H1 (cell line): Measurements from ENCODE around the gene RAPGEF6. TPM values are rescaled to one million over a fixed set of nuclear protein-coding genes. Genes with fewer than 3 reads are reported as not detected.

Experiments
- CTCF ChIA-PET: fragments of 300-600 bp; sonication (Branson Sonifier 250); formaldehyde crosslinking; loops from one replicate; lab custom pipeline; 2021; ENCODE audit not compliant: partially characterized antibody; lab: Charles Lee
- POLR2A ChIA-PET: fragments of 300-600 bp; sonication (Branson Sonifier 250); formaldehyde crosslinking; loops from one replicate; lab custom pipeline; 2021; ENCODE audit warnings: inconsistent platforms; ENCODE audit not compliant: partially characterized antibody; lab: Charles Lee
- DNase-seq, 2 experiments: peaks; one replicate each; pipeline versions ENCODE4 v3.0.0 to v3.0.0-alpha.2; 2010 to 2022; ENCODE audit warnings: low spot score in 2 of 2, low read depth in 1 of 2, mixed read lengths in 1 of 2
- FAIRE-seq: peaks from 2 replicates; lab custom pipeline; 2011; peaks lifted over from hg19 to GRCh38; lab: Jason Lieb, UNC
- H2AFZ ChIP-seq: 2 replicates; pipeline ENCODE4 v1.8.1; 2012; ENCODE audit warnings: low read length, inconsistent platforms
- H2AK5ac ChIP-seq: 2 replicates; pipeline ENCODE4 v1.6.1; 2013; ENCODE audit warnings: low read depth, low read length
- H2BK120ac ChIP-seq: replicated peaks from 2 replicates; pipeline ENCODE3; 2013; ENCODE audit warnings: low read depth, low read length, inconsistent platforms
- H2BK12ac ChIP-seq: 2 replicates; pipeline ENCODE4 v1.6.1; 2013; ENCODE audit warnings: low read depth, low read length
- H2BK15ac ChIP-seq: 2 replicates; pipeline ENCODE4 v1.6.1; 2013; ENCODE audit warnings: low read length
- H2BK20ac ChIP-seq: 2 replicates; pipeline ENCODE4 v1.6.1; 2013; ENCODE audit warnings: low read length
- H2BK5ac ChIP-seq: 2 replicates; pipeline ENCODE4 v1.6.1; 2013; ENCODE audit warnings: low read depth, low read length
- H3K14ac ChIP-seq: 2 replicates; pipeline ENCODE4 v1.6.1; 2013; ENCODE audit warnings: inconsistent platforms; ENCODE audit not compliant: insufficient read length
- H3K18ac ChIP-seq: 2 replicates; pipeline ENCODE4 v1.6.1; 2013; ENCODE audit warnings: low read length; ENCODE audit errors: extremely low read depth
- H3K23ac ChIP-seq: 2 replicates; pipeline ENCODE4 v1.6.1; 2013; ENCODE audit warnings: inconsistent platforms; ENCODE audit not compliant: insufficient read length
- H3K23me2 ChIP-seq: 2 replicates; pipeline ENCODE4 v1.6.1; 2013; ENCODE audit warnings: low read depth, low read length
- H3K27ac ChIP-seq: 2 replicates; pipeline ENCODE4 v1.6.1; 2011; ENCODE audit warnings: low read depth, low read length, inconsistent platforms
- H3K27me3 ChIP-seq, 4 experiments: replicated peaks in 1 of 4; 1 replicate in 1 of 4; 2 replicates in 3 of 4; pipeline versions ENCODE4 v1.6.1 to v1.8.1; 2011 to 2013; ENCODE audit warnings: low read length in 3 of 4, mild to moderate bottlenecking in 3 of 4, inconsistent platforms in 2 of 4, mixed read lengths in 2 of 4, moderate library complexity in 1 of 4; ENCODE audit not compliant: control insufficient read depth in 3 of 4, insufficient read depth in 3 of 4; ENCODE audit errors: extremely low read depth in 1 of 4
- H3K36me3 ChIP-seq, 4 experiments: 2 replicates each; pipeline versions ENCODE4 v1.6.1 to v1.8.1; 2011 to 2013; ENCODE audit warnings: mild to moderate bottlenecking in 4 of 4, low read length in 3 of 4, moderate library complexity in 2 of 4, control low read depth in 1 of 4, inconsistent platforms in 1 of 4; ENCODE audit not compliant: insufficient read depth in 4 of 4, control insufficient read depth in 2 of 4
- H3K4ac ChIP-seq: replicated peaks from 2 replicates; pipeline ENCODE3; 2013; ENCODE audit warnings: low read length, low read depth, mixed read lengths, inconsistent platforms; ENCODE audit not compliant: insufficient read length
- H3K4me1 ChIP-seq, 4 experiments: replicated peaks in 1 of 4; 1 replicate in 1 of 4; 2 replicates in 3 of 4; pipeline versions ENCODE4 v1.6.1 to v1.8.1; 2011 to 2013; ENCODE audit warnings: low read length in 3 of 4, inconsistent platforms in 2 of 4, mixed read lengths in 1 of 4; ENCODE audit not compliant: insufficient read depth in 4 of 4, control insufficient read depth in 3 of 4
- H3K4me2 ChIP-seq, 2 experiments: 2 replicates each; pipeline versions ENCODE4 v1.6.1 to v1.8.1; 2011 to 2013; ENCODE audit warnings: low read depth in 2 of 2, low read length in 2 of 2, control low read depth in 1 of 2, inconsistent platforms in 1 of 2, mild to moderate bottlenecking in 1 of 2; ENCODE audit not compliant: insufficient read depth in 1 of 2
- H3K4me3 ChIP-seq, 4 experiments: fragments of 200-600, 300-600 bp in 1 of 4; sonication (generic), shearing (Covaris generic), sonication (Bioruptor Twin) in 1 of 4; 2 replicates each; pipeline versions ENCODE4 v1.5.1 to v1.8.1; 2011 to 2016; ENCODE audit warnings: low read length in 4 of 4, low read depth in 3 of 4, control low read depth in 2 of 4, inconsistent platforms in 2 of 4, mild to moderate bottlenecking in 2 of 4, mixed read lengths in 1 of 4, moderate library complexity in 1 of 4; ENCODE audit not compliant: insufficient read depth in 2 of 4; ENCODE audit errors: extremely low read depth in 1 of 4
- H3K56ac ChIP-seq: replicated peaks from 2 replicates; pipeline ENCODE3; 2013; ENCODE audit warnings: low read depth, mild to moderate bottlenecking, mixed read lengths, low read length, inconsistent platforms; ENCODE audit not compliant: insufficient read length
- H3K79me1 ChIP-seq: 2 replicates; pipeline ENCODE4 v1.6.1; 2013; ENCODE audit warnings: low read depth, low read length, control low read depth
- H3K79me2 ChIP-seq, 2 experiments: 2 replicates each; pipeline versions ENCODE4 v1.6.1 to v1.8.1; 2012 to 2013; ENCODE audit warnings: low read length in 2 of 2, mild to moderate bottlenecking in 2 of 2, inconsistent platforms in 1 of 2; ENCODE audit not compliant: insufficient read depth in 2 of 2, control insufficient read depth in 1 of 2
- H3K9ac ChIP-seq, 4 experiments: replicated peaks in 1 of 4; 1 replicate in 1 of 4; 2 replicates in 3 of 4; pipeline versions ENCODE4 v1.6.1 to v1.8.1; 2011 to 2013; ENCODE audit warnings: low read depth in 3 of 4, low read length in 3 of 4, control low read depth in 2 of 4, mild to moderate bottlenecking in 2 of 4, moderate library complexity in 2 of 4, inconsistent platforms in 1 of 4; ENCODE audit errors: extremely low read depth in 1 of 4
- H3K9me3 ChIP-seq, 2 experiments: 2 replicates each; pipeline versions ENCODE4 v1.6.1 to v1.8.1; 2012 to 2013; ENCODE audit warnings: mild to moderate bottlenecking in 2 of 2, moderate library complexity in 2 of 2, control low read depth in 1 of 2, inconsistent platforms in 1 of 2, low read depth in 1 of 2, low read length in 1 of 2, mixed read lengths in 1 of 2; ENCODE audit not compliant: insufficient read depth in 2 of 2
- H4K20me1 ChIP-seq, 2 experiments: replicated peaks in 1 of 2; 2 replicates each; pipeline versions ENCODE3 to v1.8.1; 2011 to 2013; ENCODE audit warnings: inconsistent platforms in 2 of 2, low read length in 2 of 2, mild to moderate bottlenecking in 1 of 2; ENCODE audit not compliant: insufficient read depth in 2 of 2, control insufficient read depth in 1 of 2
- H4K5ac ChIP-seq: 2 replicates; pipeline ENCODE4 v1.6.1; 2013; ENCODE audit warnings: low read length, low read depth, mixed read lengths, inconsistent platforms; ENCODE audit not compliant: insufficient read length
- H4K8ac ChIP-seq: 2 replicates; pipeline ENCODE4 v1.8.0; 2013; ENCODE audit warnings: mild to moderate bottlenecking, moderate library complexity, low read length, inconsistent platforms; ENCODE audit not compliant: insufficient read depth; ENCODE audit errors: extremely low read depth
- H4K91ac ChIP-seq: replicated peaks from 2 replicates; pipeline ENCODE3; 2013; ENCODE audit warnings: low read length, mixed read lengths, inconsistent platforms; ENCODE audit not compliant: insufficient read length
- MAX ChIP-seq: IDR thresholded peaks from 2 replicates; pipeline ENCODE4 v1.6.1; 2012; ENCODE audit warnings: inconsistent platforms
- YY1 ChIP-seq: IDR thresholded peaks from 2 replicates; pipeline ENCODE4 v1.6.1; 2011; ENCODE audit warnings: low read depth, mild to moderate bottlenecking, low read length
- WGBS, 2 experiments: shearing (Covaris generic) in 1 of 2; methylation state at CpG; one replicate each; pipeline versions ENCODE4 v1.1.6 to v1.1.7; 2013 to 2015; ENCODE audit warnings: low lambda C conversion rate in 2 of 2, mixed read lengths in 2 of 2, inconsistent platforms in 1 of 2, low coverage in 1 of 2, missing lambda C conversion rate in 1 of 2; ENCODE audit not compliant: insufficient replicate concordance in 2 of 2, insufficient coverage in 1 of 2, insufficient read length in 1 of 2; ENCODE audit errors: extremely low coverage in 1 of 2, missing lambda C conversion rate in 1 of 2; 5-methylcytosine and 5-hydroxymethylcytosine counted together
- polyA plus RNA-seq, 7 experiments: library from polyadenylated mRNA; depleted of rRNA in 3 of 7; stranded (reverse) in 5 of 7; unstranded in 2 of 7; fragments of >200 nt in 5 of 7; fragments of 200-250 nt in 2 of 7; gene quantifications; 1 replicate in 5 of 7; 2 replicates in 1 of 7; 4 replicates in 1 of 7; pipeline versions ENCODE4 v1.2.1 to v1.2.3, GENCODE V29; 2011 to 2013; ENCODE audit warnings: missing spikeins in 2 of 7, mixed read lengths in 2 of 7
- total RNA-seq: library from RNA; stranded (reverse); fragmentation: NEBNext Ultra II Directional; extraction: Animal tissue kit (Norgen Biotek cat#: 25700); gene quantifications from 2 replicates; pipeline ENCODE4 v1.2.1, GENCODE V29; 2021

The RAPGEF6 gene
- total and polyA plus RNA-seq, 2 of the 8 experiments (the other 6 are each of a cell fraction or from before 2014, with no cell fraction given): 4.8 to 20.0 TPM

GRCh38 chr5:131515348-131515747, 119.7 kb downstream of the RAPGEF6 start:
- CTCF ChIA-PET: no interaction called here

More at GRCh38 chr5:131515348-131515747, 119.7 kb downstream of the RAPGEF6 start:
- Histone ChIP-seq H2AK5ac (no peak overlapping the region), H2BK20ac (no peak overlapping the region), H3K18ac (no peak overlapping the region), H3K27me3 (no peaks in the 10 kb centered on the region), H3K27ac (no peak overlapping the region), H3K9me3 (no peaks in the 10 kb centered on the region), H3K4me1 (peaks cover 0 to 8% (median 4%) of the 10 kb centered on the region in 4 experiments; a peak in 2 of 7 replicates), H3K56ac (no peak overlapping the region), H2BK120ac (no peak overlapping the region), H3K36me3 (peaks cover 0 to 2% (median 0%) of the 10 kb centered on the region in 4 experiments; a peak in 1 of 8 replicates), H2BK12ac (no peak overlapping the region), H3K4me2 (no peak overlapping the region), H4K5ac (no peak overlapping the region), H2BK15ac (no peak overlapping the region), H2AFZ (no peak overlapping the region), H3K9ac (no peak overlapping the region), H4K91ac (no peak overlapping the region), H2BK5ac (no peak overlapping the region), H3K79me2 (no peaks in the 10 kb centered on the region), H3K14ac (no peak overlapping the region), H3K23me2 (no peaks in the 10 kb centered on the region), H4K20me1 (no peaks in the 10 kb centered on the region), H3K23ac (no peak overlapping the region), H3K79me1 (no peaks in the 10 kb centered on the region), H3K4me3 (no peak overlapping the region), H4K8ac (no peak overlapping the region), H3K4ac (no peak overlapping the region)
- 93% methylated on average over 3 of the region's 3 CpGs; no CpG with 5 or more reads in 1 of the 2 experiments for WGBS, 2 experiments
- POLR2A ChIA-PET: no interaction called here
- DNase-seq (no peak), FAIRE-seq (no peak)
- no peak for TF ChIP-seq YY1
- TF ChIP-seq MAX: no peak
